GM12878 (cell line): ENCODE data around the gene PDF. TPM values are rescaled to one million over a fixed set of nuclear protein-coding genes. Genes with fewer than 3 reads are reported as not detected.

Experiments used
- ATAC-seq: fragments of 200-7000 bp; cut with Tn5 transposase; 3 replicates; pipeline ENCODE4 v1.9.1; 2020; ENCODE audit warnings: mild to moderate bottlenecking, moderate library complexity
- BruUV-seq: library from RNA; stranded (reverse); fragments of 400-500 nt; replicated peaks from 2 replicates; lab custom pipeline; 2021; lab: Mats Ljungman, UMichigan
- CTCF ChIA-PET: fragments of 300-600 bp; sonication (Branson Sonifier 250); formaldehyde crosslinking; extraction: SDS; loops from one replicate; lab custom pipeline; 2021; ENCODE audit warnings: inconsistent platforms; lab: Yijun Ruan, JAX
- POLR2A ChIA-PET: fragments of 350-600 bp; formaldehyde crosslinking; extraction: SDS; loops from one replicate; lab custom pipeline; 2021; ENCODE audit warnings: inconsistent platforms; lab: Charles Lee
- RAD21 ChIA-PET: fragments of 300-600 bp; sonication (Branson Sonifier 250); formaldehyde crosslinking; loops from one replicate; lab custom pipeline; 2023; ENCODE audit warnings: antibody characterized with exemption; ENCODE audit not compliant: unreplicated experiment; lab: Charles Lee
- SMC1A ChIA-PET: fragments of 300-600 bp; sonication (Branson Sonifier 250); formaldehyde crosslinking; loops from one replicate; lab custom pipeline; 2023; ENCODE audit not compliant: unreplicated experiment, uncharacterized antibody; lab: Charles Lee
- DNase-seq: peaks from one replicate; pipeline ENCODE4 v3.0.0-alpha.2; 2011; ENCODE audit warnings: low read depth, low spot score
- FAIRE-seq: peaks from 3 replicates; lab custom pipeline; 2011; peaks lifted over from hg19 to GRCh38; lab: Jason Lieb, UNC
- H2AFZ ChIP-seq: 2 replicates; pipeline ENCODE4 v1.6.0; 2011; ENCODE audit warnings: low read depth, low read length, control low read depth; ENCODE audit not compliant: control insufficient read depth
- H3K27ac ChIP-seq: 2 replicates; pipeline ENCODE4 v1.5.1; 2011; ENCODE audit warnings: control low read depth; ENCODE audit not compliant: control insufficient read depth, insufficient read depth
- H3K27me3 ChIP-seq, 2 experiments: replicated peaks in 1 of 2; 2 replicates each; pipeline versions ENCODE4 v1.6.0 to v1.6.1; 2011; ENCODE audit warnings: low read length in 1 of 2; ENCODE audit not compliant: control insufficient read depth in 2 of 2, insufficient read depth in 2 of 2
- H3K36me3 ChIP-seq, 2 experiments: 2 replicates each; pipeline ENCODE4 v1.5.1; 2011; ENCODE audit warnings: low read length in 1 of 2; ENCODE audit not compliant: control insufficient read depth in 2 of 2, insufficient read depth in 2 of 2
- H3K4me1 ChIP-seq: 2 replicates; pipeline ENCODE4 v1.6.1; 2011; ENCODE audit warnings: mild to moderate bottlenecking, low read length, moderate library complexity, mixed read lengths; ENCODE audit not compliant: control insufficient read depth, insufficient read depth
- H3K4me2 ChIP-seq: 2 replicates; pipeline ENCODE4 v1.6.0; 2011; ENCODE audit warnings: control low read depth; ENCODE audit not compliant: control insufficient read depth, insufficient read depth
- H3K4me3 ChIP-seq: fragments of 200-600 bp; sonication (generic); 2 replicates; pipeline ENCODE4 v1.5.1; 2016
- H3K79me2 ChIP-seq: 2 replicates; pipeline ENCODE4 v1.6.0; 2011; ENCODE audit warnings: low read length; ENCODE audit not compliant: control insufficient read depth, insufficient read depth
- H3K9ac ChIP-seq: 2 replicates; pipeline ENCODE4 v1.8.0; 2011; ENCODE audit warnings: low read length, control low read depth, mixed read lengths; ENCODE audit not compliant: control insufficient read depth, insufficient read depth
- H3K9me3 ChIP-seq: replicated peaks from 3 replicates; pipeline ENCODE4 v1.5.1; 2011; ENCODE audit warnings: mild to moderate bottlenecking, low read length; ENCODE audit not compliant: control insufficient read depth, insufficient read depth
- H4K20me1 ChIP-seq: 2 replicates; pipeline ENCODE4 v1.6.0; 2011; ENCODE audit not compliant: control insufficient read depth, insufficient read depth
- CBFB ChIP-seq: IDR thresholded peaks from 2 replicates; pipeline ENCODE4 v1.6.1; 2016; ENCODE audit warnings: antibody characterized with exemption, low read depth
- IKZF2 ChIP-seq, 2 experiments: fragments of 450-650 bp; IDR thresholded peaks; 2 replicates each; pipeline ENCODE4 v1.6.1; 2017; ENCODE audit warnings: mild to moderate bottlenecking in 2 of 2, moderate library complexity in 2 of 2
- JUND ChIP-seq: IDR thresholded peaks from 2 replicates; pipeline ENCODE4 v1.6.1; 2012; ENCODE audit warnings: low read depth, mild to moderate bottlenecking, low read length, improper control_type of control experiment, moderate library complexity
- MXI1 ChIP-seq: fragments of 150-350 bp; IDR thresholded peaks from 2 replicates; pipeline ENCODE4 v1.6.1; 2011; ENCODE audit warnings: low read depth, mild to moderate bottlenecking, inconsistent platforms, low read length, improper control_type of control experiment
- RUNX3 ChIP-seq: IDR thresholded peaks from 2 replicates; pipeline ENCODE4 v1.6.1; 2012; ENCODE audit warnings: low read length, inconsistent platforms
- SUPT20H ChIP-seq: IDR thresholded peaks from 2 replicates; pipeline ENCODE4 v1.6.1; 2011; ENCODE audit warnings: low read depth, mild to moderate bottlenecking, low read length, moderate library complexity, borderline replicate concordance; ENCODE audit not compliant: control insufficient read depth
- TCF12 ChIP-seq: IDR thresholded peaks from 2 replicates; pipeline ENCODE4 v1.6.1; 2011; ENCODE audit warnings: low read depth, mild to moderate bottlenecking, low read length
- ZBTB4 ChIP-seq: fragments of 450-650 bp; formaldehyde crosslinking; IDR thresholded peaks from 2 replicates; pipeline ENCODE4 v1.4.0; 2022; ENCODE audit warnings: mild to moderate bottlenecking, moderate library complexity
- WGBS: methylation state at CpG from one replicate; pipeline ENCODE4 v1.1.6; 2016; ENCODE audit warnings: low lambda C conversion rate; ENCODE audit not compliant: insufficient replicate concordance, insufficient coverage; ENCODE audit errors: missing lambda C conversion rate; 5-methylcytosine and 5-hydroxymethylcytosine counted together
- in situ Hi-C: fragments of 300-500 bp; cut with MboI; formaldehyde crosslinking; loops from 9 replicates; pipeline ENCODE4 v1.14.3; 2018; ENCODE audit warnings: mixed read lengths
- intact Hi-C: fragments of 100-400 bp; cut with micrococcal nuclease; formaldehyde crosslinking; loops from one replicate; pipeline ENCODE4 v1.14.2; 2022; ENCODE audit not compliant: unreplicated experiment
- polyA plus RNA-seq, 11 experiments: library from polyadenylated mRNA; depleted of rRNA in 4 of 11; unstranded in 6 of 11; stranded (reverse) in 5 of 11; fragments of >200 nt; fragmentation: Nextera tagmentation in 4 of 11; fragmentation: Illumina TruSeq in 1 of 11; extraction: Ambion mirVana in 4 of 11; extraction: Trizol in 1 of 11; gene quantifications; 1 replicate in 1 of 11; 2 replicates in 10 of 11; pipeline versions ENCODE4 v1.2.1 to v1.2.3, GENCODE V29; 2011 to 2016; ENCODE audit warnings: inconsistent platforms in 2 of 11, missing spikeins in 2 of 11, low read depth in 1 of 11
- total RNA-seq, 4 experiments: library from RNA; depleted of rRNA in 3 of 4; stranded (reverse); fragments of >200 nt in 3 of 4; fragmentation: Illumina TruSeq in 1 of 4; extraction: Trizol in 1 of 4; gene quantifications; 2 replicates each; pipeline versions ENCODE4 v1.2.1 to v1.2.3, GENCODE V29; 2013 to 2021

PDF gene
- total and polyA plus RNA-seq, 10 of the 15 experiments (the other 5 are each of a cell fraction or from before 2014, with no cell fraction given): 0.13 to 44.1 (median 16.7) TPM

GRCh38 chr16:69365901-69366300 is 35.5 kb upstream of the PDF start (continued):
- TF ChIP-seq JUND: no peak
- TF ChIP-seq TCF12: no peak
- no peak for TF ChIP-seq SUPT20H
- no peak for TF ChIP-seq ZBTB4 (CRISPR knock-in tag)
- TF ChIP-seq CBFB: no peak
- TF ChIP-seq RUNX3: no peak
- TF ChIP-seq IKZF2 (IDR thresholded peaks at IDR 0.05): no peak

GRCh38 chr16:69364088-69364487 is 33.7 kb upstream of the PDF start:
- in situ Hi-C loops (no loop called here), intact Hi-C loops (no loop called here)
- H3K79me2 ChIP-seq: no peaks in the 10 kb centered on the region
- SMC1A ChIA-PET: no interaction called here
- CTCF ChIA-PET: no interaction called here
- no TSS peak for BruUV-seq
- ATAC-seq (no peak), FAIRE-seq (no peak), DNase-seq (no peak)
- POLR2A ChIA-PET: no interaction called here
- no peak overlapping the region for H3K4me2 ChIP-seq
- no peaks in the 10 kb centered on the region for H3K9me3 ChIP-seq
- no peaks in the 10 kb centered on the region for H3K27me3 ChIP-seq
- 100% methylated on average over 2 of the region's 2 CpGs for WGBS
- no peaks in the 10 kb centered on the region for H4K20me1 ChIP-seq
- H3K9ac ChIP-seq: no peak overlapping the region
- no peak overlapping the region for H3K4me3 ChIP-seq
- RAD21 ChIA-PET: no interaction called here
- H3K4me1 ChIP-seq: no peaks in the 10 kb centered on the region
- H2AFZ ChIP-seq: no peak overlapping the region
- no peak overlapping the region for H3K27ac ChIP-seq
- no peak for TF ChIP-seq MXI1
- H3K36me3 ChIP-seq: peaks cover 14 to 34% of the 10 kb centered on the region in 2 experiments
